Epithelial cell of alveolus of lung (primary cell): ENCODE results near the gene GSTM1. TPM values are rescaled to one million over a fixed set of nuclear protein-coding genes. Genes with fewer than 3 reads are reported as not detected.

Experiments used
- total RNA-seq: library from RNA; depleted of rRNA; stranded (reverse); fragments of >200 nt; gene quantifications from 2 replicates; pipeline ENCODE4 v1.2.1, GENCODE V29; 2015

The GSTM1 gene
- not detected in 2 replicates for total RNA-seq

GRCh38 chr1:109687641-109688499 lies at the start of gene GSTM1:
Gene GSTM1, plus strand, starts transcription at chr1:109687817. Its CDS starts 57 bp downstream, at chr1:109687874.

GRCh38 chr1:109655615-109656519 lies 31.8 kb upstream of the GSTM1 start, which contains the start of gene GSTM4:
Gene GSTM4, plus strand, starts transcription at chr1:109656099. Its CDS starts 291 bp downstream, at chr1:109656390.

GRCh38 chr1:109667452-109668122 lies 20.0 kb upstream of the GSTM1 start, which contains the start of gene GSTM2:
Gene GSTM2, plus strand, starts transcription at chr1:109668057. Its CDS starts 59 bp downstream, at chr1:109668116.

GRCh38 chr1:109711593-109712320 lies 24.1 kb downstream of the GSTM1 start, which contains the start of gene GSTM5:
Gene GSTM5, plus strand, starts transcription at chr1:109712251. Its CDS starts 62 bp downstream, at chr1:109712313.

GRCh38 chr1:109740615-109741373 lies 53.2 kb downstream of the GSTM1 start, which contains the start of gene GSTM3:
Gene GSTM3, minus strand, starts transcription at chr1:109741038. Its CDS starts 751 bp downstream, at chr1:109740287.

Other genes starting within 250 kb of the GSTM1 start
- under 0.01 and 0.32 TPM in 2 replicates for gene SYPL2, start 221.3 kb upstream of the GSTM1 start, total RNA-seq
- gene ATXN7L2, start 203.9 kb upstream of the GSTM1 start, total RNA-seq = 4.7 and 6.5 TPM in 2 replicates
- gene CYB561D1, start 193.7 kb upstream of the GSTM1 start, total RNA-seq = 3.5 and 5.1 TPM in 2 replicates
- gene AMIGO1, start 178.1 kb upstream of the GSTM1 start, total RNA-seq = 0.78 and 2.0 TPM in 2 replicates
- not detected in 2 replicates for gene GPR61, start 147.9 kb upstream of the GSTM1 start, total RNA-seq
- gene GNAI3, start 139.2 kb upstream of the GSTM1 start, total RNA-seq = 7.4 and 10.5 TPM in 2 replicates
- 0.32 TPM in 1 of 2 replicates, not detected in the other for gene GNAT2, start 68.2 kb upstream of the GSTM1 start, total RNA-seq
- 49.8 and 108 TPM in 2 replicates for gene AMPD2, start 68.0 kb upstream of the GSTM1 start, total RNA-seq
- 22.8 and 30.3 TPM in 2 replicates for gene GSTM4, start 31.7 kb upstream of the GSTM1 start, total RNA-seq
- 23.4 and 31.6 TPM in 2 replicates for gene GSTM2, start 19.8 kb upstream of the GSTM1 start, total RNA-seq
- 4.9 and 14.5 TPM in 2 replicates for gene GSTM5, start 24.4 kb downstream of the GSTM1 start, total RNA-seq
- 70.4 and 104 TPM in 2 replicates for gene GSTM3, start 53.2 kb downstream of the GSTM1 start, total RNA-seq
- not detected in 2 replicates for gene EPS8L3, start 76.1 kb downstream of the GSTM1 start, total RNA-seq
- gene CSF1, start 223.0 kb downstream of the GSTM1 start, total RNA-seq = 29.0 and 33.3 TPM in 2 replicates